ENCODE results near the gene OR4F3. TPM values are rescaled to one million over a fixed set of nuclear protein-coding genes. Genes with fewer than 3 reads are reported as not detected.

OR4F3 gene
- total RNA-seq (2022; extraction: Qiagen RNA extraction; ENCODE audit: low read depth), result not detected in 5 replicates

GRCh38 chr5:181366968-181367367, at the start of gene OR4F3:
TSS of gene OR4F3 (plus strand) at chr5:181367268.

Other genes starting within 250 kb of the OR4F3 start
- not detected in 5 replicates for gene OR2V1, start 236.1 kb upstream of the OR4F3 start, total RNA-seq (2022; extraction: Qiagen RNA extraction; ENCODE audit: low read depth)
- not detected in 5 replicates for gene OR2V2, start 219.7 kb upstream of the OR4F3 start, total RNA-seq (2022; extraction: Qiagen RNA extraction; ENCODE audit: low read depth)
- 27.8 to 44.8 TPM (median 42.6 TPM) in 5 replicates for gene TRIM7, start 162.1 kb upstream of the OR4F3 start, total RNA-seq (2022; extraction: Qiagen RNA extraction; ENCODE audit: low read depth)
- 21.5 to 29.5 TPM (median 28.7 TPM) in 5 replicates for gene TRIM41, start 144.0 kb upstream of the OR4F3 start, total RNA-seq (2022; extraction: Qiagen RNA extraction; ENCODE audit: low read depth)
- gene RACK1, start 123.4 kb upstream of the OR4F3 start, total RNA-seq (2022; extraction: Qiagen RNA extraction; ENCODE audit: low read depth), result 3,139 to 3,838 TPM (median 3,319 TPM) in 5 replicates
- gene TRIM52, start 106.1 kb upstream of the OR4F3 start, total RNA-seq (2022; extraction: Qiagen RNA extraction; ENCODE audit: low read depth), result 4.0 to 6.8 TPM (median 6.0 TPM) in 5 replicates

All from A549 treated with GW870086 at 1 μM for 4 hours (cell line).